ENCODE data around the gene SPSB4. TPM values are rescaled to one million over a fixed set of nuclear protein-coding genes. Genes with fewer than 3 reads are reported as not detected.

SPSB4 gene
- total and polyA plus RNA-seq, 9 donors: 0.07 to 0.57 (median 0.12) TPM; not detected in 5

- intact Hi-C loops (cut with DNase I): no loop called here
- 79 to 100% (median 96%) methylated on average over 1 of the region's 1 CpG for WGBS, 3 donors
- Histone ChIP-seq H3K27me3 (no peaks in the 10 kb centered on the region), H3K4me1 (ENCODE audit: insufficient read depth) (peaks cover 2% of the 10 kb centered on the region), H3K4me3 (no peak overlapping the region), H3K9me3 (no peaks in the 10 kb centered on the region), H3K36me3 (no peaks in the 10 kb centered on the region), H3K27ac (no peak overlapping the region)
- no peak for TF ChIP-seq POLR2A (IDR thresholded peaks at IDR 0.05)
- TF ChIP-seq CTCF (IDR thresholded peaks at IDR 0.05): no peak
- no peak for TF ChIP-seq EP300 (IDR thresholded peaks at IDR 0.05)
- DNase-seq: no peak
Measured at GRCh38 chr3:141096164-141096563, 45.0 kb downstream of the SPSB4 start.

GRCh38 chr3:141096981-141097380, 45.8 kb downstream of the SPSB4 start:
- Histone ChIP-seq H3K27me3 (no peaks in the 10 kb centered on the region), H3K27ac (no peak overlapping the region), H3K36me3 (no peaks in the 10 kb centered on the region), H3K4me3 (no peak overlapping the region), H3K4me1 (ENCODE audit: insufficient read depth) (peaks cover 2% of the 10 kb centered on the region), H3K9me3 (no peaks in the 10 kb centered on the region)
- TF ChIP-seq POLR2A (IDR thresholded peaks at IDR 0.05): no peak
- TF ChIP-seq EP300 (IDR thresholded peaks at IDR 0.05): no peak
- no peak for TF ChIP-seq CTCF (IDR thresholded peaks at IDR 0.05)
- intact Hi-C loops (cut with DNase I): no loop called here
- DNase-seq: no peak
- 94 to 99% (median 95%) methylated on average over 3 of the region's 3 CpGs for WGBS, 3 donors

- Histone ChIP-seq H3K27me3 (no peaks in the 10 kb centered on the region), H3K36me3 (no peaks in the 10 kb centered on the region), H3K27ac (no peak overlapping the region), H3K4me3 (no peak overlapping the region), H3K9me3 (no peaks in the 10 kb centered on the region), H3K4me1 (ENCODE audit: insufficient read depth) (no peaks in the 10 kb centered on the region)
- WGBS, 3 donors: 91 to 99% (median 95%) methylated on average over 3 of the region's 3 CpGs
- intact Hi-C loops (cut with DNase I): loop anchor here (5.0 to 10.0 kb wide), 3 partner anchors 85 to 95 kb away; no protein-coding TSS in a partner anchor
- no peak for DNase-seq
- TF ChIP-seq EP300 (IDR thresholded peaks at IDR 0.05) (no peak), POLR2A (IDR thresholded peaks at IDR 0.05) (no peak), CTCF (IDR thresholded peaks at IDR 0.05) (no peak)
Measured at GRCh38 chr3:141100112-141100511, 49.0 kb downstream of the SPSB4 start.

GRCh38 chr3:141100531-141101320, 49.6 kb downstream of the SPSB4 start:
- WGBS, 3 donors: 89 to 91% (median 91%) methylated on average over 8 of the region's 8 CpGs
- Histone ChIP-seq H3K4me1 (ENCODE audit: insufficient read depth) (no peaks in the 10 kb centered on the region), H3K27me3 (no peaks in the 10 kb centered on the region), H3K4me3 (no peak overlapping the region), H3K9me3 (no peaks in the 10 kb centered on the region), H3K27ac (no peak overlapping the region), H3K36me3 (no peaks in the 10 kb centered on the region)
- intact Hi-C loops (cut with DNase I): loop anchor here (5.0 to 10.0 kb wide), 3 partner anchors 86 to 94 kb away; no protein-coding TSS in a partner anchor
- TF ChIP-seq CTCF (IDR thresholded peaks at IDR 0.05): no peak
- no peak for TF ChIP-seq POLR2A (IDR thresholded peaks at IDR 0.05)
- TF ChIP-seq EP300 (IDR thresholded peaks at IDR 0.05): no peak
- no peak for DNase-seq

Measured in ovary (tissue), 9 donors.